GM21390 (cell line): ENCODE measurements around the gene MAML2.

Source experiments
- ATAC-seq: cut with Tn5 transposase; IDR thresholded peaks from one replicate; pipeline ENCODE4 v1.9.1; 2021; ENCODE audit not compliant: unreplicated experiment

Gene MAML2

GRCh38 chr11:96318850-96319249 lies 24.1 kb downstream of the MAML2 start:
- ATAC-seq = no peak

GRCh38 chr11:96318399-96318798 lies 24.6 kb downstream of the MAML2 start:
- ATAC-seq = no peak

- no peak for ATAC-seq
Observed at GRCh38 chr11:96317985-96318384, 25.0 kb downstream of the MAML2 start.

GRCh38 chr11:96317571-96317970 lies 25.4 kb downstream of the MAML2 start:
- no peak for ATAC-seq

- ATAC-seq = no peak
Observed at GRCh38 chr11:96316869-96317268, 26.1 kb downstream of the MAML2 start.

- no peak for ATAC-seq
Observed at GRCh38 chr11:96315476-96315875, 27.5 kb downstream of the MAML2 start.

- ATAC-seq = no peak
Observed at GRCh38 chr11:96314326-96315020, 28.5 kb downstream of the MAML2 start.

GRCh38 chr11:96313163-96313562 lies 29.8 kb downstream of the MAML2 start:
- ATAC-seq = no peak

- no peak for ATAC-seq
Observed at GRCh38 chr11:96311120-96311568, 31.9 kb downstream of the MAML2 start.

- ATAC-seq = no peak
Observed at GRCh38 chr11:96310236-96310635, 32.8 kb downstream of the MAML2 start.

- ATAC-seq = no peak
Observed at GRCh38 chr11:96309643-96310017, 33.4 kb downstream of the MAML2 start.

GRCh38 chr11:96309016-96309642 lies 33.9 kb downstream of the MAML2 start:
- no peak for ATAC-seq

- no peak for ATAC-seq
Observed at GRCh38 chr11:96307776-96308140, 35.2 kb downstream of the MAML2 start.

- no peak for ATAC-seq
Observed at GRCh38 chr11:96306933-96307775, 35.8 kb downstream of the MAML2 start.

GRCh38 chr11:96306600-96306932 lies 36.4 kb downstream of the MAML2 start:
- no peak for ATAC-seq

- no peak for ATAC-seq
Observed at GRCh38 chr11:96306071-96306470, 36.9 kb downstream of the MAML2 start.

GRCh38 chr11:96303980-96304379 lies 39.0 kb downstream of the MAML2 start:
- no peak for ATAC-seq

GRCh38 chr11:96303064-96303463 lies 39.9 kb downstream of the MAML2 start:
- no peak for ATAC-seq

- no peak for ATAC-seq
Observed at GRCh38 chr11:96301818-96302217, 41.2 kb downstream of the MAML2 start.

- ATAC-seq = no peak
Observed at GRCh38 chr11:96299155-96299888, 43.7 kb downstream of the MAML2 start.

- no peak for ATAC-seq
Observed at GRCh38 chr11:96295369-96295768, 47.6 kb downstream of the MAML2 start.
